Activated CD4-positive, alpha-beta T cell treated with anti-CD3 and anti-CD28 coated beads for 36 hours (primary cell): Measurements from ENCODE around the gene PRCC. TPM values are rescaled to one million over a fixed set of nuclear protein-coding genes. Genes with fewer than 3 reads are reported as not detected.

Experiments
- ATAC-seq: fragments of 200-7000 bp; cut with Tn5 transposase; one replicate; pipeline ENCODE4 v1.10.0; 2021; ENCODE audit warnings: mild to moderate bottlenecking, moderate library complexity
- CTCF ChIA-PET: fragments of 350-600 bp; sonication (Branson Sonifier 250); formaldehyde crosslinking; loops from one replicate; lab custom pipeline; 2021; ENCODE audit warnings: antibody characterized with exemption; lab: Charles Lee
- POLR2A ChIA-PET: fragments of 350-600 bp; sonication (Branson Sonifier 250); formaldehyde crosslinking; loops from one replicate; lab custom pipeline; 2021; ENCODE audit warnings: antibody characterized with exemption, inconsistent platforms; lab: Charles Lee
- DNase-seq: peaks from one replicate; pipeline ENCODE4 v3.0.0-alpha.2; 2020
- H3K27ac Mint-ChIP-seq: one replicate; pipeline ENCODE4 v1.8.0; 2021; ENCODE audit warnings: mixed read lengths
- H3K27me3 Mint-ChIP-seq: one replicate; pipeline ENCODE4 v1.8.0; 2021; ENCODE audit warnings: mixed read lengths
- H3K36me3 Mint-ChIP-seq: one replicate; pipeline ENCODE4 v1.8.0; 2021; ENCODE audit warnings: low read depth, mixed read lengths
- H3K4me1 Mint-ChIP-seq: one replicate; pipeline ENCODE4 v1.8.0; 2021; ENCODE audit warnings: mixed read lengths
- H3K4me3 Mint-ChIP-seq: one replicate; pipeline ENCODE4 v1.8.0; 2021; ENCODE audit warnings: mild to moderate bottlenecking, moderate library complexity, mixed read lengths
- H3K9me3 Mint-ChIP-seq: one replicate; pipeline ENCODE4 v1.8.0; 2021; ENCODE audit warnings: low read depth, mixed read lengths
- intact Hi-C, 2 experiments: fragments of 100-400 bp; cut with DNase I in 1 of 2; cut with micrococcal nuclease in 1 of 2; formaldehyde crosslinking; loops; one replicate each; pipeline versions ENCODE4 v1.14.2 to v1.15.1; 2022 to 2024; cut with DNase I, micrococcal nuclease
- total RNA-seq, 2 experiments: library from RNA; stranded (reverse); gene quantifications; one replicate each; pipeline ENCODE4 v1.2.3, GENCODE V29; 2021

PRCC gene
- total RNA-seq, 2 experiments from 2014 or later, result 80.4 to 110 TPM

GRCh38 chr1:156847591-156848460, 80.5 kb downstream of the PRCC start:
- no peaks in the 10 kb centered on the region for H3K9me3 Mint-ChIP-seq
- no peak overlapping the region for H3K27ac Mint-ChIP-seq
- no peak for DNase-seq
- no peak overlapping the region for H3K4me3 Mint-ChIP-seq
- peaks cover 21% of the 10 kb centered on the region for H3K4me1 Mint-ChIP-seq
- H3K36me3 Mint-ChIP-seq, result no peaks in the 10 kb centered on the region
- ChIA-PET CTCF (interaction anchor here (0.6 to 5.9 kb wide), 7 partner anchors 9 to 119 kb away, joined by 3 to 51 read pairs (median 4); partner anchors contain the start of genes INSRR, ISG20L2, METTL25B and NTRK1), POLR2A (no interaction called here)
- intact Hi-C loops, result no loop called here
- peaks cover 37% of the 10 kb centered on the region for H3K27me3 Mint-ChIP-seq
- ATAC-seq, result no peak

GRCh38 chr1:156848461-156849150, 81.3 kb downstream of the PRCC start:
- POLR2A ChIA-PET, result interaction anchor here (0.7 kb wide), 1 partner anchor 41 kb away, joined by 3 read pairs; no protein-coding TSS in a partner anchor
- Mint-ChIP-seq H3K27me3 (peaks cover 33% of the 10 kb centered on the region), H3K4me3 (peak overlapping the region; percentile 53), H3K36me3 (no peaks in the 10 kb centered on the region), H3K9me3 (no peaks in the 10 kb centered on the region), H3K27ac (peak overlapping the region; percentile 40), H3K4me1 (peaks cover 21% of the 10 kb centered on the region)
- DNase-seq (peak; percentile 89), ATAC-seq (peak; percentile 93)
- intact Hi-C loops, result no loop called here
- CTCF ChIA-PET, result interaction anchor here (0.6 to 5.9 kb wide), 6 partner anchors 9 to 120 kb away, joined by 3 to 51 read pairs (median 4); partner anchors contain the start of genes INSRR, ISG20L2, METTL25B and NTRK1

- H3K4me1 Mint-ChIP-seq, result peaks cover 19% of the 10 kb centered on the region
- H3K27ac Mint-ChIP-seq, result peak overlapping the region; percentile 64
- peak overlapping the region; percentile 53 for H3K4me3 Mint-ChIP-seq
- no peaks in the 10 kb centered on the region for H3K36me3 Mint-ChIP-seq
- ATAC-seq (peak; percentile 3), DNase-seq (no peak)
- peaks cover 29% of the 10 kb centered on the region for H3K27me3 Mint-ChIP-seq
- POLR2A ChIA-PET, result interaction anchor here (0.6 to 0.7 kb wide), 2 partner anchors 42 to 79 kb away, joined by 3 to 6 read pairs; no protein-coding TSS in a partner anchor
- H3K9me3 Mint-ChIP-seq, result no peaks in the 10 kb centered on the region
- CTCF ChIA-PET, result interaction anchor here (0.5 to 5.9 kb wide), 7 partner anchors 9 to 292 kb away, joined by 3 to 51 read pairs (median 4); partner anchors contain the start of genes INSRR and NTRK1
- intact Hi-C loops, result no loop called here
Observed at GRCh38 chr1:156849151-156849496, 81.8 kb downstream of the PRCC start.

Other genes with a start within 250 kb of the PRCC start
- 10 to 100 TPM; 14.9 to 16.0 TPM for gene IQGAP3, start 195.0 kb upstream of the PRCC start, total RNA-seq
- 1 to 10 TPM; 7.3 to 9.1 TPM for gene TTC24, start 187.8 kb upstream of the PRCC start, total RNA-seq
- 10 to 100 TPM; 79.9 to 82.0 TPM for gene NAXE, start 175.8 kb upstream of the PRCC start, total RNA-seq
- gene GPATCH4, start 166.1 kb upstream of the PRCC start, total RNA-seq, result 10 to 100 TPM; 38.5 to 48.7 TPM
- under 1 TPM in 1 of 2 experiments, not detected in 1; 0.34 TPM for gene HAPLN2, start 148.1 kb upstream of the PRCC start, total RNA-seq
- not detected for gene BCAN, start 125.4 kb upstream of the PRCC start, total RNA-seq
- under 1 TPM in 1 of 2 experiments, not detected in 1; 0.02 TPM for gene NES, start 90.1 kb upstream of the PRCC start, total RNA-seq
- gene CRABP2, start 62.0 kb upstream of the PRCC start, total RNA-seq, result under 1 TPM; 0.88 to 0.98 TPM
- gene METTL25B, start 39.1 kb upstream of the PRCC start, total RNA-seq, result 10 to 100 TPM; 31.0 to 40.5 TPM
- 10 to 100 TPM; 48.4 to 65.2 TPM for gene ISG20L2, start 38.8 kb upstream of the PRCC start, total RNA-seq
- 10 to 100 TPM; 81.9 to 89.7 TPM for gene MRPL24, start 26.4 kb upstream of the PRCC start, total RNA-seq
- 100 to 1,000 TPM; 312 to 358 TPM for gene HDGF, start 15.9 kb upstream of the PRCC start, total RNA-seq
- 100 to 1,000 TPM; 189 to 211 TPM for gene SH2D2A, start 49.3 kb downstream of the PRCC start, total RNA-seq
- under 1 TPM; 0.14 to 0.18 TPM for gene INSRR, start 91.6 kb downstream of the PRCC start, total RNA-seq
- 1 to 10 TPM; 4.4 to 6.1 TPM for gene NTRK1, start 93.3 kb downstream of the PRCC start, total RNA-seq
- not detected for gene PEAR1, start 126.2 kb downstream of the PRCC start, total RNA-seq
- gene LRRC71, start 153.1 kb downstream of the PRCC start, total RNA-seq, result not detected